Endothelial cell of umbilical vein (primary cell): ENCODE data around the gene RIOK2. TPM values are rescaled to one million over a fixed set of nuclear protein-coding genes. Genes with fewer than 3 reads are reported as not detected.

Source experiments
- BruUV-seq: library from RNA; stranded (reverse); fragments of 400-500 nt; replicated peaks from 2 replicates; lab custom pipeline; 2021; lab: Mats Ljungman, UMichigan
- CTCF ChIA-PET: fragments of 300-600, 350-600 bp; sonication (Branson Sonifier 250); formaldehyde crosslinking; loops from one replicate; lab custom pipeline; 2021; ENCODE audit warnings: antibody characterized with exemption, inconsistent platforms; lab: Charles Lee
- POLR2A ChIA-PET: fragments of 300-600, 350-600 bp; sonication (Branson Sonifier 250); formaldehyde crosslinking; loops from one replicate; lab custom pipeline; 2021; ENCODE audit warnings: antibody characterized with exemption, inconsistent platforms; lab: Charles Lee
- DNase-seq: peaks from one replicate; pipeline ENCODE4 v3.0.0-alpha.2; 2011; ENCODE audit warnings: low read depth, low spot score
- FAIRE-seq: peaks from 2 replicates; lab custom pipeline; 2011; peaks lifted over from hg19 to GRCh38; lab: Jason Lieb, UNC
- H2AFZ ChIP-seq: 2 replicates; pipeline ENCODE4 v1.6.0; 2012; ENCODE audit warnings: low read depth, low read length, control low read depth, inconsistent platforms
- H3K27ac ChIP-seq: 2 replicates; pipeline ENCODE4 v1.5.1; 2011; ENCODE audit warnings: low read depth, mild to moderate bottlenecking, control low read depth, low read length, moderate library complexity; ENCODE audit not compliant: insufficient read depth
- H3K27me3 ChIP-seq, 2 experiments: 2 replicates each; pipeline versions ENCODE4 v1.6.0 to v1.6.1; 2011; ENCODE audit warnings: low read length in 2 of 2, mixed read lengths in 1 of 2; ENCODE audit not compliant: control insufficient read depth in 2 of 2, insufficient read depth in 2 of 2
- H3K36me3 ChIP-seq, 2 experiments: 2 replicates in 1 of 2; 3 replicates in 1 of 2; pipeline ENCODE4 v1.5.1; 2011; ENCODE audit warnings: low read length in 2 of 2, mild to moderate bottlenecking in 1 of 2, moderate library complexity in 1 of 2; ENCODE audit not compliant: control insufficient read depth in 2 of 2, insufficient read depth in 2 of 2; ENCODE audit errors: extremely low read depth in 1 of 2
- H3K4me1 ChIP-seq: 3 replicates; pipeline ENCODE4 v1.5.1; 2011; ENCODE audit warnings: mild to moderate bottlenecking, low read length; ENCODE audit not compliant: control insufficient read depth, insufficient read depth; ENCODE audit errors: extremely low read depth
- H3K4me2 ChIP-seq: 2 replicates; pipeline ENCODE4 v1.6.1; 2011; ENCODE audit warnings: low read length, control low read depth, mixed read lengths; ENCODE audit not compliant: insufficient read depth
- H3K4me3 ChIP-seq, 3 experiments: fragments of 200-600 bp in 1 of 3; sonication (generic), shearing (Covaris generic) in 1 of 3; replicated peaks in 1 of 3; 2 replicates each; pipeline ENCODE4 v1.5.1; 2011 to 2016; ENCODE audit warnings: control low read depth in 3 of 3, low read length in 3 of 3, mild to moderate bottlenecking in 2 of 3, inconsistent platforms in 1 of 3, low read depth in 1 of 3, moderate library complexity in 1 of 3; ENCODE audit not compliant: insufficient read depth in 1 of 3
- H3K79me2 ChIP-seq: 2 replicates; pipeline ENCODE4 v1.6.0; 2012; ENCODE audit warnings: low read length, inconsistent platforms; ENCODE audit not compliant: control insufficient read depth, insufficient read depth
- H3K9ac ChIP-seq: replicated peaks from 2 replicates; pipeline ENCODE3; 2011; ENCODE audit warnings: low read length, control low read depth; ENCODE audit not compliant: insufficient read depth; ENCODE audit errors: extremely low read depth
- H3K9me1 ChIP-seq: replicated peaks from 3 replicates; pipeline ENCODE4 v1.6.0; 2011; ENCODE audit warnings: mild to moderate bottlenecking, low read length; ENCODE audit not compliant: control insufficient read depth, insufficient read depth; ENCODE audit errors: extremely low read depth
- H3K9me3 ChIP-seq: replicated peaks from 2 replicates; pipeline ENCODE4 v1.5.1; 2012; ENCODE audit warnings: low read length, inconsistent platforms; ENCODE audit not compliant: control insufficient read depth, insufficient read depth
- H4K20me1 ChIP-seq: replicated peaks from 2 replicates; pipeline ENCODE3; 2011; ENCODE audit warnings: mild to moderate bottlenecking, low read length; ENCODE audit not compliant: control insufficient read depth, insufficient read depth; ENCODE audit errors: extremely low read depth
- CTCF ChIP-seq, 2 donors: IDR thresholded peaks; 1 replicate in 1 of 2; 2 replicates in 1 of 2; pipeline ENCODE4 v1.5.1; 2011; ENCODE audit warnings: low read length in 2 of 2, mild to moderate bottlenecking in 2 of 2, moderate library complexity in 2 of 2, control low read depth in 1 of 2, inconsistent platforms in 1 of 2, low read depth in 1 of 2; ENCODE audit not compliant: insufficient read depth in 1 of 2; ENCODE audit errors: extremely low read depth in 1 of 2
- EZH2 ChIP-seq: IDR thresholded peaks from 2 replicates; pipeline ENCODE4 v1.6.1; 2012; ENCODE audit warnings: borderline replicate concordance, low read depth, mild to moderate bottlenecking, moderate library complexity, low read length, inconsistent platforms; ENCODE audit not compliant: severe bottlenecking
- FOS ChIP-seq: IDR thresholded peaks from 2 replicates; pipeline ENCODE4 v1.6.1; 2011; ENCODE audit warnings: mild to moderate bottlenecking, low read length, moderate library complexity, borderline replicate concordance; ENCODE audit not compliant: insufficient read depth
- GATA2 ChIP-seq: IDR thresholded peaks from 2 replicates; pipeline ENCODE4 v1.7.0; 2011; ENCODE audit warnings: low read depth, mild to moderate bottlenecking, moderate library complexity, mixed read lengths, low read length; ENCODE audit not compliant: insufficient read length, insufficient read depth
- JUN ChIP-seq: IDR thresholded peaks from 2 replicates; pipeline ENCODE4 v1.6.1; 2011; ENCODE audit warnings: borderline replicate concordance, low read depth; ENCODE audit not compliant: insufficient read length, insufficient read depth
- MAX ChIP-seq: IDR thresholded peaks from 2 replicates; pipeline ENCODE4 v1.6.1; 2011; ENCODE audit not compliant: insufficient read depth, insufficient read length
- MYC ChIP-seq: IDR thresholded peaks from one replicate; pipeline ENCODE4 v1.6.1; 2011; ENCODE audit warnings: mild to moderate bottlenecking, low read depth, low read length
- POLR2A ChIP-seq: IDR thresholded peaks from 2 replicates; pipeline ENCODE4 v1.6.1; 2012; ENCODE audit warnings: low read depth, mild to moderate bottlenecking, control low read depth, low read length
- POLR2AphosphoS5 ChIP-seq: IDR thresholded peaks from 2 replicates; pipeline ENCODE4 v1.6.1; 2012; ENCODE audit warnings: low read depth, mild to moderate bottlenecking, control low read depth, low read length, moderate library complexity; ENCODE audit not compliant: insufficient read depth
- dilution Hi-C: fragments of 300-500 bp; cut with MboI; formaldehyde crosslinking; loops from one replicate; pipeline ENCODE4 v1.15.0; 2019; ENCODE audit warnings: low sequenced_read_pairs; ENCODE audit not compliant: extremely low pct_ligation_motif_present
- intact Hi-C: fragments of 100-400 bp; cut with micrococcal nuclease; formaldehyde crosslinking; loops from one replicate; pipeline ENCODE4 v1.10.0; 2022
- polyA plus RNA-seq, 4 experiments: library from polyadenylated mRNA; depleted of rRNA in 3 of 4; stranded (reverse) in 3 of 4; unstranded in 1 of 4; fragments of >200 nt; gene quantifications; 2 replicates each; pipeline versions ENCODE4 v1.2.1 to v1.2.3, GENCODE V29; 2011 to 2012; ENCODE audit warnings: missing spikeins in 1 of 4
- total RNA-seq: library from RNA; stranded (reverse); gene quantifications from 2 replicates; pipeline ENCODE4 v1.2.3, GENCODE V29; 2021

RIOK2 gene
- total and polyA plus RNA-seq, 2 donors (not counting 3 experiments of a cell fraction or from before 2014, with no cell fraction given) = 3.5 to 25.4 TPM

- Histone ChIP-seq H3K4me1 (no peaks in the 10 kb centered on the region), H3K4me3 (no peak overlapping the region), H3K36me3 (no peaks in the 10 kb centered on the region), H3K9ac (no peak overlapping the region), H3K9me3 (no peaks in the 10 kb centered on the region), H3K27ac (no peak overlapping the region), H4K20me1 (no peaks in the 10 kb centered on the region), H3K79me2 (no peaks in the 10 kb centered on the region), H3K27me3 (peaks cover 5 to 10% of the 10 kb centered on the region in 2 experiments), H3K9me1 (no peaks in the 10 kb centered on the region), H3K4me2 (no peak overlapping the region), H2AFZ (no peak overlapping the region)
- TF ChIP-seq POLR2A (no peak), MAX (no peak), EZH2 (no peak), POLR2AphosphoS5 (no peak), GATA2 (no peak), MYC (no peak), FOS (no peak), JUN (no peak), CTCF (IDR thresholded peaks at IDR 0.05; ENCODE audit: extremely low read depth in 1 of 2, insufficient read depth in 1 of 2, low read depth in 1 of 2, low read length in 2 of 2) (no peak)
- dilution Hi-C loops = no loop called here
- FAIRE-seq (no peak), DNase-seq (no peak)
- CTCF ChIA-PET = interaction anchor here (1.2 to 3.2 kb wide), 10 partner anchors 11 to 530 kb away, joined by 4 to 98 read pairs (median 5); no protein-coding TSS in a partner anchor
- intact Hi-C loops = loop anchor here (5.0 kb wide), 1 partner anchor 531 kb away; no protein-coding TSS in a partner anchor
- no TSS peak for BruUV-seq
- POLR2A ChIA-PET = no interaction called here
Measured at GRCh38 chr5:97143704-97144103, 39.3 kb downstream of the RIOK2 start.
